Measurements from ENCODE around the gene PPP1R37. TPM values are rescaled to one million over a fixed set of nuclear protein-coding genes. Genes with fewer than 3 reads are reported as not detected.
"Not testable (repeated sequence)": the region's sequence is repeated elsewhere in the genome, so short reads cannot be mapped to it uniquely, and the experiment has no call there.

The PPP1R37 gene
- total RNA-seq, 1 experiment from 2014 or later = 17.2 TPM

- DNase-seq (ENCODE audit: low read depth) = no peak
These were observed 2.8 kb downstream of the PPP1R37 start for GRCh38 chr19:45095496-45096413.

- no peak for DNase-seq (ENCODE audit: low read depth)
These were observed 3.7 kb downstream of the PPP1R37 start for GRCh38 chr19:45096700-45097099.

- no peak for DNase-seq (ENCODE audit: low read depth)
These were observed 4.4 kb downstream of the PPP1R37 start for GRCh38 chr19:45097450-45097775.

DNA sequence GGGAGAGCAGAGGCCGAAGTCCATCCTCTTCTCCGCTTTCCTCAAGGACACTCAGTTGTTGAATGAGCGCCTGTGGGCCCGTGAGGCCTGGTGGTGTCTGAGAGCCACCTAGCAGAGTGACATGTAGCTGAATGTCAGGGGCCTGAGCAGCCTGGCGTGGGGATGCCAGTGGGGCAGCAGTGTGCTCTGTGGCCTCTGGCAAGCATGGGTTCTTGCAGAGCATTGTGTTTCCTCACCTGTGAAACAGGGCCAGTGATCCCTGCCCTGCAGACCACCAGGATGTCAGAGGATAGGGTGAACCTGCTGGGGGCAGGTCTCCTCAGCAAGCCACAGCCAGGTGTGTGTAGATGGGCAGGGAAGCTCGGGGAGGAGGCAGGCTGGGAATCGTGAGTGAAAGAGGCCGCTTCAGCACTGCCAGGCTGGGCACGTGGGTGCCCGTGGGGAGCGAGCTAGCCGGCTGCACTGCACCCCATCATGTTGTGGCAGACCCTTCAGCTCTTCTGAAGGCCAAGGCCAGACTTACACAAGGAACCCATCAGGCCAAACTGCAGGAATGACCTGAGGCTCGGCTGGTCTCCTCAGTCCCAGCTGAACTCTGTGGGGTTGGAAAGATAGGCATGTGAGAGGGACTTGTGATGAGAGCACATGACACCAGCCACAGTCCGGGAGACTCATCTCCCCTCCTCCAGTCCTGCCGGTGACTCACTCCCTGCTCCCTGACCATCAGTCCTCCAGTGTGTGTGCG is 5.0 kb downstream of the PPP1R37 start:
- peak; percentile 95 for DNase-seq (ENCODE audit: low read depth)

DNA sequence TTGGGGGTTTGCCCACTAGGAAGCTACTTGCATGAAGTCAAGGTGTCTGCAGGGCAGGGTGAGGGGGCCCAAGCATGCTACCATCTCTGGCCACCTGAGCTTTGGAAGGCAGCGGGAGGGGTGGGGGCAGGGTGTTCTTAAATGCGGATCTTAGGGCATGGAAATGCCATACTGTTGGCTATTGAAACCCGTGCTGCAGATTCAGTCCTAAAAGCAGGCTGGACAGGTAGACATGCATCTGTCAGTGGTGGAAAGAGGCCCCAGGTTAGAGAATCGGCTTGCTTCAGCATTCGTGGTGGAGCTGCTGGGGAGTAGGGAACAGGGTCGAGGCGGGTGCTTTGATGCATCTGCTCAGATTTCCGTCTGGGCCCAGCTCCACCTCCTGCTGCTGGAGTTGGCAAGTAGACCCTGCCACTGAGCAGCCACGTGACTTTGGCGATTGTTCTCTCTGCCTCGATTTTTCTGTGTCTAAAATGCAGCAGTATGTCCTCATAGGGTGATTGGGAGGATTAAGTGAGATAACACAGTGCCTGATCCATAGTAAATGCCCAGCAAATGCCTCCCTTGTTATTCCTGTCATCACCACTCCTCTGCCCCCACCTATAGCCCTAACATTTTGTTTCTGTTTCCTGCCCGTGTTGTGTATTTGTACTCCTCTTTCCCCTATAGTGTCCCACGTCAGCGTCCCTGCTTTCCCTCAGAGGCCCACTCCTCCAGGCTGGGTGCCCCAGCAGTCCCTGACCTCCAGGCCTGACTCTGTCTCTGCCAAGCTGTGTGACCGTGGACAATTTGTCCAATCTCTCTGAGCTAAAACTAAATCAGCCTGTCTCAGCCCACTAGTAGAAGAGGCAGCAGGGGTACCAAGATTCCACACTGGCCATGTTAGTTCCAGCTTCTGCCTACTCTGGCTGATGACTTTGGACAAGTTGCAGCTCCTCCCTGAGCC is 5.8 kb downstream of the PPP1R37 start:
- DNase-seq (ENCODE audit: low read depth) = peak; percentile 30

DNA sequence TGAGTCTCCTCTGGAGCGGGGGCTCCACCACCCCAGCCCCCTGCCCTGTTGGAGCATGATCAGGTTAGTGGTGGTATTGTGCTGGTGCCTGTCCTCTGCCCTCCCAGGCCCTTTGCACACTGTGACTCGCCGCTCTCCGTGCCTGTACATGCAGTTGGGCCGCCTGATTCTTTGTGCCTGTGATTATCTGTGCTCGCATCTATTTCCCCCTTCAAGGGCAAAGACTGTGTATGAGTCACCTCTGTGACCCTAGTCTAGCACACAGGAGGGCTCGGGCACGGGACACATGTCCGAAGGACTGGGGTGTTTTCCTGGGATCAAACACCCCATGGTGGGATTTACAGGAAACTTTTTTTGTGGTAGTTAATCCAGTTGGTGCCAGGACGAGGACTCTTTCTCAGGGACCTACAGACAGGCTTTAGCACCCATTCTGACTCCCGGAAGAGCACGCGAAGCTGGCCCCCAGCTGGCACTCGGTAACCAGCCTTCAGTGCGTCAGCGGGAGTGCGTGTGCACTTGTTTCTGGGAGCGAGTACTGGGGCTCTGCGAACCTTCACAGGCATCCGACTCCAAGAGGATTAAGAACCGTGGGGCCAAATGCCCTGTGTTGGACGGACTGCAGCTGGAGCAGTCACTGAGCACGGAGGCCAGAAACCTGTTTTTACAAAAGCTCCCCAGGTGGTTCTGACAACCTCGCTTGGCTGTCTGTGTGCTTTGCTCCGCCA is 6.7 kb downstream of the PPP1R37 start:
- no peak for DNase-seq (ENCODE audit: low read depth)

DNA sequence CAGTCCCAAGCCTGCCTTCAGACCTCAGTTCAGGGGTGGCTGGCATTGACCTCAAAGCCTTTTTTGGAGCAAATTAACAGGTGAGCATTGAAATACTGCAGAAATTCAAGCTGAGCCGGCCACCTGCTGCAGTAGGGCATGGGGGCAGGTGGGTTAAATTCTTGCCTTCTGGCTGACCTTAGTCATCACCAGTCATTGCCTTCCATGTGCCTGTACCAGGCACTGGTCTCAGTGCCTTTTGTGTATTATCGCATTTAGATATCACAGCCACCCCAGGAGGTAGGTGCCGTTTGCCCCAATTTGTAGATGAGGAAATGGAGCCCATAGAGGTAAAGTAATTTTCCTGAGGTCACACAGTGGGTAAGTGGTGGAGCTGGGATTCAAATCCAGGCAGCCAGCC is 7.2 kb downstream of the PPP1R37 start:
- DNase-seq (ENCODE audit: low read depth) = no peak

GRCh38 chr19:45100846-45101252 is 7.9 kb downstream of the PPP1R37 start:
- no peak for DNase-seq (ENCODE audit: low read depth)

DNA sequence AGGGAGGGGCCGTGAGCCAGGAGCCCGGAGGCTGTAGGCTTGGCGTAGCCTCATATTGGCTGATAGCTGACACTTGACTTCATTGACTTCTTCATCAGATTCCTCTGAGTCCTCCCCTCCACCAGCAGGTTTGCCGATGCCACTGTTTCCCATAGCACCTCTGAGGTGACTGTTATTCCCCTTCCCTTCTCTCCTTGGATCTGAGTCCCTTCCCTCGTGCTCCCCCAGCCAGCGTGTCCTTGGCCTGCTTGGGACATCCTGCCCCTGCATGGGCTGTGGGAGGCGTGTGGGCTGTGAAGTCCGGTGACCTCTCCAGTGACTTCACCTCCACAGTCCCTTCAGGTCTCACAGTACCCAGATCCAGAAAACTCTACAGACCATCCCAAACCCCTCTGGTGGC is 8.8 kb downstream of the PPP1R37 start:
- DNase-seq (ENCODE audit: low read depth) = no peak

GRCh38 chr19:45102481-45102880 is 9.5 kb downstream of the PPP1R37 start:
- DNase-seq (ENCODE audit: low read depth) = no peak

DNA sequence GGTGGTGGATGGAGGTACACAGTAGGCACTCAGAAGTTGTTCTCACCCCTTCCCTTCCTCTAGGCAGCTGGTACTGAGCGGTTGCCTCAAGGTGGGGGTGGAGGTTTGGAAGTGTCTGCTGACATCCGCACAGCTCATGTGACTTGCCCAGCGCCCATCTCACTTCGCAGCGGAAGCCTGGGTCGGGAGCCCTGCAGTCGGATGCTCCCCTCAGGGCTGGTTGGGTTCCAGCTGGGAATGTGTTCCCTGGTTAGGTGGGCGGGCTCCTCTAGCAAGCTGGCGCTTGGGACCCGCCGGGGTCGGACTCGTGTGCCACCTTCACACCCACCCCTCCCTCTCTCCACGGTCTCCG is 10.2 kb downstream of the PPP1R37 start:
- DNase-seq (ENCODE audit: low read depth) = peak; percentile 39

DNA sequence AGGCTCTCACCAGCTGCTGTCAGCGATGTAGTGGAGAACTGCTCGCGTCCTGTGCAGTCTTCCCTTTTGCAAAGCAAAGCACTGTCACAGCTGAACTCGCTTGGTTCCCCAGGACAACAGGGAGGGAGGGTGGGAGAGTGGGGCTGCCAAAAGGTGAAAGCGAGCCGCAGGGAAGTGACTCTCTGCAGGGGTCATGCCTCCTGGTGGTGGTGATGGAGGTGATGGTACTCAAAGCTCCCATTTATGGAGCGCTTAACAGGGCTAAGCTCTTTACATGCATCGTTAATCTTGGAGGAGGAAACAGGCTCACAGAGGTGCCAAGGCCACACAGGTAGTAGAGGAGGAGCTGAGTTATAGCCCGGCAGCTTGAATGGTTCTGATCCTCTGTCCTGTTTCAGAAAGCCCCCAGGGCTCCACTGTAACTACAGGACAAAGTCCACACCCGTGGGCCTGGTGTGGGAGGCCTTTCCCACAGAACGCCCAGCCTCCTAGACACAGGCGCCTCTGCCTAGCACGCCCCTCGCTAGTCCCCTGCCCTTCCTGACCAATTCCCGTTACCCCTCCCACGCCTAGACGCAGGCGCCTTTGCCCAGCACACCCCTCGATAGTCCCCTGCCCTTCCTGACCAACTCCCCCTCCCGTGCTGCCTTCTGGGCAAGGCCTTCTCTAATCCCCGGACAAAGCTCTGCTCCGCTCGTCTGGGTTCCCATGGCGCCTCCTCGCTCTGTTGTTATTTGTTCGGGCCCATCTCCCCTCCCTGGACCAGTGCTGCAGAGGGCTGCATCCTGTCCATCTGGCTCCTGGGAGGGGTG is 10.7 kb downstream of the PPP1R37 start:
- DNase-seq (ENCODE audit: low read depth) = no peak

DNA sequence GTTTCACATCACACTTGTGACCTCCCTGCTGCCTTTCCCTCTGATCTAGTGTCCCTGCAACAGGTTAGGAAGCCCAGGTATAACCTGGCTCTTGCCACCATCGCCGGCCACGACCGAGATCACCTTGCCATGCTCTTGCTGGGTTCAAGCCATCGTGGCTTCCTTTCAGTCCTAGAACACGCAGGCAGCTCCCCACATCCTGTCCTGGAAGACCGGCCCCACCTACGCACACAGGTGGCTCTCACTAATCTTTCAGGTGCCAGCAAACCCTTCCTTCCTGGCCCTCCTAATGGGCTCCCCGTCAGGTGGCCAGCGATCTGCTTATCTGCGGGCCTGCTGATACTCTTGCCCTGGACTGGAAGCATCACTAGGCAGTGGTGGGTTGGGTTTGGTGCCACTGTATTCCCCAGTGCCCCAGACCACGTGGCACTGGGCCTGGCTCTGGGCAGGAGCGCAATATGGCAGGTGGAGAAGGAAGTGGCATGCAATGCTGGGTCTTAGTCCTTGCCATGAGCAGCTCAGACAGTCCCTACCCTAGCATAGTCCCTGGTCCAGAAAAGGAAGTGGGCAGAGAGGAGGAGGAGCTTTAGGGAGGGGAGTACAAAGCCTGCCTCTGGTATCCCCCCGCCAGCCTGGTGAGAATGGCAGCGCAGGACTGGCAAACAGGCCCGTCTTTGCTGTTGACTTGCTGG is 11.8 kb downstream of the PPP1R37 start:
- DNase-seq (ENCODE audit: low read depth) = no peak

DNA sequence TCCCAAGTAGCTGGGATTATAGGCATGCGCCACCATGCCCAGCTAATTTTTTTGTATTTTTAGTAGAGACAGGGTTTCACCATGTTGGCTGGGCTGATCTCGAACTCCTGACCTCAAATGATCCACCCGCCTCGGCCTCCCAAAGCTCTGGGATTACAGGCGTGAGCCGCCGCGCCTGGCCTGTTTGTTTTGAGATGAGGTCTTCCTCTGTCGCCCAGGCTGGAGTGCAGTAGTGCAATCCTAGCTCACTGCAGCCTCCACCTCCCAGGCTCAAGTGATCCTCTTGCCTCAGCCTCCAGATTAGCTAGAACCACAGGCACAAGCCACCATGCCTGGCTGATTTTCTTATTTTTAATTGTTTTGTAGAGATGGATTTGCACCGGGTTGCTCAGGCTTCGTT is 13.4 kb downstream of the PPP1R37 start:
- DNase-seq (ENCODE audit: low read depth) = not testable (repeated sequence)

DNA sequence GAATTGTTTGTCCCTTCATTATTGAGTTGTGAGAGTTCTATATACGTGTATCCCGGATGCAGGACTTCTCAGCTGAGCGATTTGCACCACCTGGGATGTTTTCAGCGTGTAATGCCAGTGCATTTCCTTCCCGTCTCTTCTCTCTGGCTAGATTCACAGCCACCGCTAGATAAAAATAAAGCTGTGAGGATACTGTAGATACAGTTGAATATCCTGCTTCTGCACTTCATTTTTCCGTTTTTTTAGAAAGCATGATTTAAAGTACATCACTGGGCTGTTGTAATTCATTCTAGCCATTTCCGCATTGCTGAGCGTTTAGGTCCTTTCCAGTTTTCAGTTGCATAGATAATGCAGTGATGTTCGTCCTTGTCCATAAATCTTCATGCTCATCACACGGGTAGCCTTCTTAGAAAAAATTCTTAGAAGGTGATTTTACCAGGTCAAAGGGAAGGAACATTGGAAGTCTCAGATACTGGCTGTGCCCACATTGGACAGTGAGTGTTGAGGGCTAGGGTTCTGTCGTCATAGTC is 14.7 kb downstream of the PPP1R37 start:
- no peak for DNase-seq (ENCODE audit: low read depth)

DNA sequence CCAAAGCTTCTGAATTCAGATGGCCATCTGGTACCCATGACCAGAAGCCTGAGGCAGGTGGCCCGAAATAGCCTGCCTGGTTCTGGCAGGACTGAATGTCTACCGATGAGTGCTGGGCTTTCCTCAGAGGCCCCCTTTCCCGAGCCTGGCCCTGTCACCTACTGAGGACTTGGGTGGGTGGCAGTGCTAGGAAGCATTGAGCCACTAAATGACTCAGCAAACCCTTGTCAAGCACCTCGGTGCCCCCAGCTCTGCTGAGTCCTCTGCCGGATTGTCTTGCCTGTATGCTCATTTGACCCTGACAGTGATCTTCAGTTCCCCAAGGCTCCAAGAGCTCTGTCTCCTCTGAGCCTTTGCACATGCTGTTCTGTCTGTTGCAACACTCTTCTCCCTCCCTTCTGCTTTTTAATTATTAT is 17.9 kb downstream of the PPP1R37 start:
- no peak for DNase-seq (ENCODE audit: low read depth)

DNA sequence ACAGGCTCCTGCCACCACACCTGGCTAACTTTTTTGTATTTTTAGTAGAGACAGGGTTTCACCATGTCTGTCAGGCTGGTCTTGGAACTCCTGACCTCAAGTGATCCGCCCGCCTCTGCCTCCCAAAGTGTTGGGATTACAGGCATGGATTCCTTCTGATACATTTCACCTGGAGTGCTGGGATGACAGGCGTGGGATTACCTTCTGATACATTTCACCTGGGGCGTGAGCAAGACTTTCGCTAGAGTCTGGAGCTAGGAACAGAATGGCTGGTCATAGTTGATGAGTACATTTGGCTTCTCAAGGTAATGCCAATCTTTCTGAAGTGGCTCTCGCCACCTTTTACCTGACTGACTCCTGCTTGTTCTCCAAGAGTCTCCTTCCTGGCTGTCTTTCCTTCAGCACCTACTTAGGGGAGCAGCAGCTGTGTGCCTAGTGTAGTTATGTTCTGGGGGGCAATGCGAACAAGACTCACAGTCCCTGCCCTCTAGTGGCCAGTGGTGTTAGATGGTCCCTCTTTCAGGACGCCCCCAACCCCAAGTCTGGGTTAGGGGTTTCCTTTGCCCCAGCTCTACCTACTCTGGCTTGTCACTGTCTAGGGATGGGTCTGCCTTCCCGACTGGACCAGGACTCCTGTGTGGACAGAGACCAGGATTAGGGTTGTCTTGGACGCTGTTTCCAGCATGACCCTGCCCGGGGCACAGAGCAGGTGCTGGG is 19.3 kb downstream of the PPP1R37 start:
- no peak for DNase-seq (ENCODE audit: low read depth)

- no peak for DNase-seq (ENCODE audit: low read depth)
These were observed 20.6 kb downstream of the PPP1R37 start for GRCh38 chr19:45113628-45114027.

DNA sequence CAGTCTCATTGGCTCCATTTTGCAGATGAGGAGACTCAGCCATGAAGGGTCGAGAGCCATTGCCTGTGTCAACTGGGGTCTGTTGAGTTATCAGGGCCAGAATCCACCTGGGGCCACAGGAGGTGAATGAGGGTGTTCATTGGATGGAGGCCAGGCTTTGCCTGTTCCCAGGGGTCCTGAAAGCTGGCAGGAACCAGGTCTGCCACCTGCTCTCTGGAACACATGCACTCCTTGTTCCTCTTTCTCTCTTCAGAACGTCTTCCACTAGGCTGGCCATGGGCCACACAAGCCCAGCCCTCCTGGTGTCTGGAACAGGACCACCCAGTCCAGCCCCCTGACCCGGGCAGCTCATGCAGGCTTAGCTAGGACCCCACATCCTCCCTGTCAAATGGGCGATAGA is 21.1 kb downstream of the PPP1R37 start:
- DNase-seq (ENCODE audit: low read depth) = no peak

Data from RPMI7951 (cell line).